GM23338 (cell line): ENCODE data around the gene SYNPO2L. TPM values are rescaled to one million over a fixed set of nuclear protein-coding genes. Genes with fewer than 3 reads are reported as not detected.

Experiments
- ATAC-seq: fragments of 200-7000 bp; cut with Tn5 transposase; 3 replicates; pipeline ENCODE4 v1.9.1; 2020
- DNase-seq: peaks from one replicate; pipeline ENCODE4 v3.0.0-alpha.2; 2015; ENCODE audit warnings: low spot score
- H2AFZ ChIP-seq: fragments of 200-600 bp; sonication (generic); 2 replicates; pipeline ENCODE4 v1.8.0; 2016; ENCODE audit warnings: antibody characterized with exemption, mild to moderate bottlenecking, moderate library complexity
- H3F3A ChIP-seq: fragments of 200-600 bp; sonication (generic); replicated peaks from 2 replicates; pipeline ENCODE4 v1.8.0; 2017; ENCODE audit warnings: antibody characterized with exemption, mixed run types, low read depth
- H3K27ac ChIP-seq: fragments of 200-600 bp; sonication (generic); 2 replicates; pipeline ENCODE4 v1.6.1; 2016; ENCODE audit warnings: low read depth
- H3K27me3 ChIP-seq: fragments of 200-600 bp; sonication (generic); 2 replicates; pipeline ENCODE4 v1.8.0; 2016; ENCODE audit warnings: mild to moderate bottlenecking, mixed run types, moderate library complexity; ENCODE audit not compliant: insufficient read depth
- H3K36me3 ChIP-seq: fragments of 200-600 bp; sonication (generic); 2 replicates; pipeline ENCODE4 v1.8.0; 2016; ENCODE audit warnings: mild to moderate bottlenecking; ENCODE audit not compliant: insufficient read depth
- H3K4me1 ChIP-seq: fragments of 200-600 bp; sonication (generic); 2 replicates; pipeline ENCODE4 v1.8.0; 2016; ENCODE audit warnings: mild to moderate bottlenecking, moderate library complexity; ENCODE audit not compliant: insufficient read depth
- H3K4me2 ChIP-seq: fragments of 200-600 bp; sonication (generic); 2 replicates; pipeline ENCODE4 v1.7.1; 2017; ENCODE audit warnings: mixed run types
- H3K4me3 ChIP-seq: fragments of 200-600 bp; sonication (generic); 2 replicates; pipeline ENCODE4 v1.6.1; 2016; ENCODE audit warnings: mixed run types
- H3K79me2 ChIP-seq: fragments of 200-600 bp; sonication (generic); replicated peaks from 2 replicates; pipeline ENCODE4 v1.8.0; 2017; ENCODE audit warnings: mild to moderate bottlenecking; ENCODE audit not compliant: insufficient read depth
- H3K9me2 ChIP-seq: fragments of 200-600 bp; sonication (generic); 2 replicates; pipeline ENCODE4 v1.8.0; 2017; ENCODE audit not compliant: insufficient read depth
- H4K20me1 ChIP-seq: fragments of 200-600 bp; sonication (generic); replicated peaks from 2 replicates; pipeline ENCODE4 v1.8.0; 2017; ENCODE audit warnings: mild to moderate bottlenecking; ENCODE audit not compliant: insufficient read depth
- H3K27ac Mint-ChIP-seq: 2 replicates; pipeline ENCODE4 v1.8.0; 2020; ENCODE audit warnings: inconsistent platforms, mild to moderate bottlenecking, moderate library complexity, mixed read lengths
- H3K27me3 Mint-ChIP-seq: 3 replicates; pipeline ENCODE4 v1.8.0; 2022; ENCODE audit warnings: low read depth, mild to moderate bottlenecking, moderate library complexity, mixed read lengths, inconsistent platforms; ENCODE audit not compliant: insufficient read depth, poor library complexity
- H3K36me3 Mint-ChIP-seq: 3 replicates; pipeline ENCODE4 v1.8.0; 2021; ENCODE audit warnings: low read depth, mild to moderate bottlenecking, inconsistent platforms, moderate library complexity, mixed read lengths
- H3K4me1 Mint-ChIP-seq: 3 replicates; pipeline ENCODE4 v1.8.0; 2020; ENCODE audit warnings: mild to moderate bottlenecking, inconsistent platforms, mixed read lengths
- H3K4me3 Mint-ChIP-seq: 3 replicates; pipeline ENCODE4 v1.8.0; 2021; ENCODE audit warnings: moderate library complexity, mild to moderate bottlenecking, inconsistent platforms, mixed read lengths
- H3K9me3 Mint-ChIP-seq: 3 replicates; pipeline ENCODE4 v1.8.0; 2020; ENCODE audit warnings: moderate library complexity, mild to moderate bottlenecking, inconsistent platforms, mixed read lengths
- CREB1 ChIP-seq: fragments of 250-450 bp; sonication (Bioruptor Pico); IDR thresholded peaks from 2 replicates; pipeline ENCODE4 v1.5.0; 2020; ENCODE audit warnings: low read depth, mild to moderate bottlenecking, moderate library complexity
- EZH2 ChIP-seq: fragments of 200-600 bp; sonication (generic); IDR thresholded peaks from one replicate; pipeline ENCODE4 v1.8.0; 2017; ENCODE audit warnings: antibody characterized with exemption, mild to moderate bottlenecking, low read depth; ENCODE audit not compliant: unreplicated experiment
- EZH2phosphoT487 ChIP-seq: fragments of 200-600 bp; sonication (generic); IDR thresholded peaks from one replicate; pipeline ENCODE4 v1.8.1; 2018; ENCODE audit warnings: antibody characterized with exemption; ENCODE audit not compliant: unreplicated experiment
- JUNB ChIP-seq: IDR thresholded peaks from one replicate; pipeline ENCODE4 v1.6.1; 2016; ENCODE audit warnings: antibody characterized with exemption; ENCODE audit not compliant: unreplicated experiment
- NANOG ChIP-seq: IDR thresholded peaks from 2 replicates; pipeline ENCODE4 v1.6.1; 2016; ENCODE audit warnings: antibody characterized with exemption, borderline replicate concordance
- POLR2AphosphoS5 ChIP-seq: IDR thresholded peaks from 2 replicates; pipeline ENCODE4 v1.6.1; 2016; ENCODE audit warnings: antibody characterized with exemption, low read depth
- STAT1 ChIP-seq: IDR thresholded peaks from one replicate; pipeline ENCODE4 v1.6.1; 2016; ENCODE audit warnings: antibody characterized with exemption; ENCODE audit not compliant: unreplicated experiment
- ZNF114 ChIP-seq: fragments of 250-450 bp; sonication (Bioruptor Pico); IDR thresholded peaks from 2 replicates; pipeline ENCODE4 v1.5.0; 2020; ENCODE audit warnings: mild to moderate bottlenecking, moderate library complexity
- ZNF331 ChIP-seq: fragments of 250-450 bp; sonication (Bioruptor Pico); IDR thresholded peaks from 2 replicates; pipeline ENCODE4 v1.5.0; 2020; ENCODE audit warnings: low read depth, mild to moderate bottlenecking, moderate library complexity
- polyA plus RNA-seq: library from polyadenylated mRNA; unstranded; fragments of >200 nt; fragmentation: Nextera tagmentation; extraction: Ambion mirVana; gene quantifications from 2 replicates; pipeline ENCODE4 v1.2.1, GENCODE V29; 2016
- total RNA-seq: library from RNA; depleted of rRNA; stranded (reverse); fragments of >200 nt; shearing (Covaris generic); gene quantifications from 2 replicates; pipeline ENCODE4 v1.2.3, GENCODE V29; 2014
- TF ChIP-seq, protein P1 (sequence below): fragments of 250-450 bp; sonication (Bioruptor Pico); IDR thresholded peaks from 2 replicates; pipeline ENCODE4 v1.5.0; 2020; ENCODE audit warnings: mild to moderate bottlenecking, moderate library complexity
- TF ChIP-seq, protein P2 (sequence below): IDR thresholded peaks from one replicate; pipeline ENCODE4 v1.6.1; 2018; ENCODE audit warnings: antibody characterized with exemption; ENCODE audit not compliant: unreplicated experiment
- TF ChIP-seq, protein P3 (sequence below): IDR thresholded peaks from 2 replicates; pipeline ENCODE4 v1.6.1; 2016; ENCODE audit warnings: antibody characterized with exemption
- TF ChIP-seq, protein P4 (sequence below), 2 experiments: fragments of 200-600 bp in 1 of 2; sonication (generic) in 1 of 2; conservative IDR thresholded peaks; 2 replicates each; pipeline versions ENCODE4 v1.5.1 to v1.6.1; 2016 to 2017; ENCODE audit warnings: antibody characterized with exemption in 2 of 2, low read depth in 2 of 2, mild to moderate bottlenecking in 2 of 2, moderate library complexity in 1 of 2

SYNPO2L gene
- total and polyA plus RNA-seq, 2 experiments from 2014 or later, result 0.57 TPM; not detected in 1

DNA sequence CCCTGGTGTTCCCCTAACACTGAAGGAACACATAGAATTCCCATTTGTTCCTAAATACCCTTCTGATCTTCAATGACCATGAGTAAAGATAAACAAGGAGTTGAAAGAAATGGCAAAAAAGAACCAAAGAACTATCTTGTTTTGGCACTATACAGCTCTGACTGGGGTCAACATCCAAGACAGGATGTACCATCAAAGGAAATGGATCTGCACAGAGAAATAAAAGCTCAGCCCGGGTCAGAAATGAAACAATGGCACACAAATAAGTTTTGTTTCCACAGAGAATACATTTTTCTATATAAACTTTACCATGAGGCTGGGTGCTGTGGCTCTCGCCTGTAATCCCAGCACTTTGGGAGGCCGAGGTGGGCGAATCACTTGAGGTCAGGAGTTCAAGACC is 46.7 kb downstream of the SYNPO2L start:
- H3K4me3 ChIP-seq, result no peak overlapping the region
- H4K20me1 ChIP-seq, result no peaks in the 10 kb centered on the region; the same call in 1 of the 2 replicates
- Mint-ChIP-seq H3K9me3 (no peaks in the 10 kb centered on the region; the same call in 2 of the 3 replicates), H3K36me3 (peaks cover 10% of the 10 kb centered on the region; the same call in 2 of the 3 replicates), H3K4me3 (no peak overlapping the region), H3K27ac (no peak overlapping the region), H3K27me3 (peaks cover 3% of the 10 kb centered on the region), H3K4me1 (no peaks in the 10 kb centered on the region)
- no peaks in the 10 kb centered on the region for H3K79me2 ChIP-seq
- no peak overlapping the region for H2AFZ ChIP-seq
- H3K27me3 ChIP-seq, result no peaks in the 10 kb centered on the region
- DNase-seq (no peak), ATAC-seq (no peak)
- no peak overlapping the region for H3K4me2 ChIP-seq
- no peaks in the 10 kb centered on the region for H3F3A ChIP-seq
- no peaks in the 10 kb centered on the region for H3K4me1 ChIP-seq
- no peaks in the 10 kb centered on the region for H3K36me3 ChIP-seq
- TF ChIP-seq, protein P1, sequence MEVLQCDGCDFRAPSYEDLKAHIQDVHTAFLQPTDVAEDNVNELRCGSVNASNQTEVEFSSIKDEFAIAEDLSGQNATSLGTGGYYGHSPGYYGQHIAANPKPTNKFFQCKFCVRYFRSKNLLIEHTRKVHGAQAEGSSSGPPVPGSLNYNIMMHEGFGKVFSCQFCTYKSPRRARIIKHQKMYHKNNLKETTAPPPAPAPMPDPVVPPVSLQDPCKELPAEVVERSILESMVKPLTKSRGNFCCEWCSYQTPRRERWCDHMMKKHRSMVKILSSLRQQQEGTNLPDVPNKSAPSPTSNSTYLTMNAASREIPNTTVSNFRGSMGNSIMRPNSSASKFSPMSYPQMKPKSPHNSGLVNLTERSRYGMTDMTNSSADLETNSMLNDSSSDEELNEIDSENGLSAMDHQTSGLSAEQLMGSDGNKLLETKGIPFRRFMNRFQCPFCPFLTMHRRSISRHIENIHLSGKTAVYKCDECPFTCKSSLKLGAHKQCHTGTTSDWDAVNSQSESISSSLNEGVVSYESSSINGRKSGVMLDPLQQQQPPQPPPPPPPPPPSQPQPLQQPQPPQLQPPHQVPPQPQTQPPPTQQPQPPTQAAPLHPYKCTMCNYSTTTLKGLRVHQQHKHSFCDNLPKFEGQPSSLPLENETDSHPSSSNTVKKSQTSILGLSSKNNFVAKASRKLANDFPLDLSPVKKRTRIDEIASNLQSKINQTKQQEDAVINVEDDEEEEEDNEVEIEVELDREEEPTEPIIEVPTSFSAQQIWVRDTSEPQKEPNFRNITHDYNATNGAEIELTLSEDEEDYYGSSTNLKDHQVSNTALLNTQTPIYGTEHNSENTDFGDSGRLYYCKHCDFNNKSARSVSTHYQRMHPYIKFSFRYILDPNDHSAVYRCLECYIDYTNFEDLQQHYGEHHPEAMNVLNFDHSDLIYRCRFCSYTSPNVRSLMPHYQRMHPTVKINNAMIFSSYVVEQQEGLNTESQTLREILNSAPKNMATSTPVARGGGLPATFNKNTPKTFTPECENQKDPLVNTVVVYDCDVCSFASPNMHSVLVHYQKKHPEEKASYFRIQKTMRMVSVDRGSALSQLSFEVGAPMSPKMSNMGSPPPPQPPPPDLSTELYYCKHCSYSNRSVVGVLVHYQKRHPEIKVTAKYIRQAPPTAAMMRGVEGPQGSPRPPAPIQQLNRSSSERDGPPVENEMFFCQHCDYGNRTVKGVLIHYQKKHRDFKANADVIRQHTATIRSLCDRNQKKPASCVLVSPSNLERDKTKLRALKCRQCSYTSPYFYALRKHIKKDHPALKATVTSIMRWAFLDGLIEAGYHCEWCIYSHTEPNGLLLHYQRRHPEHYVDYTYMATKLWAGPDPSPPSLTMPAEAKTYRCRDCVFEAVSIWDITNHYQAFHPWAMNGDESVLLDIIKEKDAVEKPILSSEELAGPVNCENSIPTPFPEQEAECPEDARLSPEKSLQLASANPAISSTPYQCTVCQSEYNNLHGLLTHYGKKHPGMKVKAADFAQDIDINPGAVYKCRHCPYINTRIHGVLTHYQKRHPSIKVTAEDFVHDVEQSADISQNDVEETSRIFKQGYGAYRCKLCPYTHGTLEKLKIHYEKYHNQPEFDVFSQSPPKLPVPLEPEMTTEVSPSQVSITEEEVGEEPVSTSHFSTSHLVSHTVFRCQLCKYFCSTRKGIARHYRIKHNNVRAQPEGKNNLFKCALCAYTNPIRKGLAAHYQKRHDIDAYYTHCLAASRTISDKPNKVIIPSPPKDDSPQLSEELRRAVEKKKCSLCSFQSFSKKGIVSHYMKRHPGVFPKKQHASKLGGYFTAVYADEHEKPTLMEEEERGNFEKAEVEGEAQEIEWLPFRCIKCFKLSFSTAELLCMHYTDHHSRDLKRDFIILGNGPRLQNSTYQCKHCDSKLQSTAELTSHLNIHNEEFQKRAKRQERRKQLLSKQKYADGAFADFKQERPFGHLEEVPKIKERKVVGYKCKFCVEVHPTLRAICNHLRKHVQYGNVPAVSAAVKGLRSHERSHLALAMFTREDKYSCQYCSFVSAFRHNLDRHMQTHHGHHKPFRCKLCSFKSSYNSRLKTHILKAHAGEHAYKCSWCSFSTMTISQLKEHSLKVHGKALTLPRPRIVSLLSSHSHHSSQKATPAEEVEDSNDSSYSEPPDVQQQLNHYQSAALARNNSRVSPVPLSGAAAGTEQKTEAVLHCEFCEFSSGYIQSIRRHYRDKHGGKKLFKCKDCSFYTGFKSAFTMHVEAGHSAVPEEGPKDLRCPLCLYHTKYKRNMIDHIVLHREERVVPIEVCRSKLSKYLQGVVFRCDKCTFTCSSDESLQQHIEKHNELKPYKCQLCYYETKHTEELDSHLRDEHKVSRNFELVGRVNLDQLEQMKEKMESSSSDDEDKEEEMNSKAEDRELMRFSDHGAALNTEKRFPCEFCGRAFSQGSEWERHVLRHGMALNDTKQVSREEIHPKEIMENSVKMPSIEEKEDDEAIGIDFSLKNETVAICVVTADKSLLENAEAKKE (CRISPR knock-in tag), result no peak
- TF ChIP-seq, protein P2, sequence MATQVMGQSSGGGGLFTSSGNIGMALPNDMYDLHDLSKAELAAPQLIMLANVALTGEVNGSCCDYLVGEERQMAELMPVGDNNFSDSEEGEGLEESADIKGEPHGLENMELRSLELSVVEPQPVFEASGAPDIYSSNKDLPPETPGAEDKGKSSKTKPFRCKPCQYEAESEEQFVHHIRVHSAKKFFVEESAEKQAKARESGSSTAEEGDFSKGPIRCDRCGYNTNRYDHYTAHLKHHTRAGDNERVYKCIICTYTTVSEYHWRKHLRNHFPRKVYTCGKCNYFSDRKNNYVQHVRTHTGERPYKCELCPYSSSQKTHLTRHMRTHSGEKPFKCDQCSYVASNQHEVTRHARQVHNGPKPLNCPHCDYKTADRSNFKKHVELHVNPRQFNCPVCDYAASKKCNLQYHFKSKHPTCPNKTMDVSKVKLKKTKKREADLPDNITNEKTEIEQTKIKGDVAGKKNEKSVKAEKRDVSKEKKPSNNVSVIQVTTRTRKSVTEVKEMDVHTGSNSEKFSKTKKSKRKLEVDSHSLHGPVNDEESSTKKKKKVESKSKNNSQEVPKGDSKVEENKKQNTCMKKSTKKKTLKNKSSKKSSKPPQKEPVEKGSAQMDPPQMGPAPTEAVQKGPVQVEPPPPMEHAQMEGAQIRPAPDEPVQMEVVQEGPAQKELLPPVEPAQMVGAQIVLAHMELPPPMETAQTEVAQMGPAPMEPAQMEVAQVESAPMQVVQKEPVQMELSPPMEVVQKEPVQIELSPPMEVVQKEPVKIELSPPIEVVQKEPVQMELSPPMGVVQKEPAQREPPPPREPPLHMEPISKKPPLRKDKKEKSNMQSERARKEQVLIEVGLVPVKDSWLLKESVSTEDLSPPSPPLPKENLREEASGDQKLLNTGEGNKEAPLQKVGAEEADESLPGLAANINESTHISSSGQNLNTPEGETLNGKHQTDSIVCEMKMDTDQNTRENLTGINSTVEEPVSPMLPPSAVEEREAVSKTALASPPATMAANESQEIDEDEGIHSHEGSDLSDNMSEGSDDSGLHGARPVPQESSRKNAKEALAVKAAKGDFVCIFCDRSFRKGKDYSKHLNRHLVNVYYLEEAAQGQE, result no peak
- TF ChIP-seq CREB1 (CRISPR knock-in tag) (no peak), NANOG (no peak), ZNF114 (CRISPR knock-in tag) (no peak), EZH2phosphoT487 (no peak), ZNF331 (CRISPR knock-in tag) (no peak), POLR2AphosphoS5 (no peak), STAT1 (no peak), JUNB (no peak), EZH2 (no peak)
- TF ChIP-seq, protein P3, sequence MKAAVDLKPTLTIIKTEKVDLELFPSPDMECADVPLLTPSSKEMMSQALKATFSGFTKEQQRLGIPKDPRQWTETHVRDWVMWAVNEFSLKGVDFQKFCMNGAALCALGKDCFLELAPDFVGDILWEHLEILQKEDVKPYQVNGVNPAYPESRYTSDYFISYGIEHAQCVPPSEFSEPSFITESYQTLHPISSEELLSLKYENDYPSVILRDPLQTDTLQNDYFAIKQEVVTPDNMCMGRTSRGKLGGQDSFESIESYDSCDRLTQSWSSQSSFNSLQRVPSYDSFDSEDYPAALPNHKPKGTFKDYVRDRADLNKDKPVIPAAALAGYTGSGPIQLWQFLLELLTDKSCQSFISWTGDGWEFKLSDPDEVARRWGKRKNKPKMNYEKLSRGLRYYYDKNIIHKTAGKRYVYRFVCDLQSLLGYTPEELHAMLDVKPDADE, result no peak
- TF ChIP-seq, protein P4, sequence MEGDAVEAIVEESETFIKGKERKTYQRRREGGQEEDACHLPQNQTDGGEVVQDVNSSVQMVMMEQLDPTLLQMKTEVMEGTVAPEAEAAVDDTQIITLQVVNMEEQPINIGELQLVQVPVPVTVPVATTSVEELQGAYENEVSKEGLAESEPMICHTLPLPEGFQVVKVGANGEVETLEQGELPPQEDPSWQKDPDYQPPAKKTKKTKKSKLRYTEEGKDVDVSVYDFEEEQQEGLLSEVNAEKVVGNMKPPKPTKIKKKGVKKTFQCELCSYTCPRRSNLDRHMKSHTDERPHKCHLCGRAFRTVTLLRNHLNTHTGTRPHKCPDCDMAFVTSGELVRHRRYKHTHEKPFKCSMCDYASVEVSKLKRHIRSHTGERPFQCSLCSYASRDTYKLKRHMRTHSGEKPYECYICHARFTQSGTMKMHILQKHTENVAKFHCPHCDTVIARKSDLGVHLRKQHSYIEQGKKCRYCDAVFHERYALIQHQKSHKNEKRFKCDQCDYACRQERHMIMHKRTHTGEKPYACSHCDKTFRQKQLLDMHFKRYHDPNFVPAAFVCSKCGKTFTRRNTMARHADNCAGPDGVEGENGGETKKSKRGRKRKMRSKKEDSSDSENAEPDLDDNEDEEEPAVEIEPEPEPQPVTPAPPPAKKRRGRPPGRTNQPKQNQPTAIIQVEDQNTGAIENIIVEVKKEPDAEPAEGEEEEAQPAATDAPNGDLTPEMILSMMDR (conservative IDR thresholded peaks at IDR 0.05; ENCODE audit: low read depth in 2 of 2), result no peak
- 0 out of 2 replicates have a peak, but pooled peaks cover 2% of the 10 kb centered on the region for H3K9me2 ChIP-seq
- H3K27ac ChIP-seq, result no peak overlapping the region
